Mesendoderm (in vitro differentiated cells): ENCODE measurements around the gene LAMC1.
"Not testable (repeated sequence)": the region's sequence is repeated elsewhere in the genome, so short reads cannot be mapped to it uniquely, and the experiment has no call there.

Experiments used
- DNase-seq: peaks from one replicate; pipeline ENCODE4 v3.0.0; 2013
- H2AK5ac ChIP-seq: 2 replicates; pipeline ENCODE4 v1.6.1; 2013; ENCODE audit warnings: low read length, inconsistent platforms
- H2BK120ac ChIP-seq: 2 replicates; pipeline ENCODE4 v1.6.1; 2013; ENCODE audit warnings: low read depth, mild to moderate bottlenecking, low read length, moderate library complexity, mixed read lengths
- H2BK15ac ChIP-seq: replicated peaks from 2 replicates; pipeline ENCODE4 v1.6.1; 2013; ENCODE audit warnings: low read depth, mild to moderate bottlenecking, moderate library complexity
- H2BK5ac ChIP-seq: 2 replicates; pipeline ENCODE4 v1.6.1; 2013; ENCODE audit warnings: low read length, inconsistent platforms
- H3K18ac ChIP-seq: 2 replicates; pipeline ENCODE4 v1.6.1; 2013; ENCODE audit warnings: mild to moderate bottlenecking, low read length, mixed read lengths
- H3K23ac ChIP-seq: one replicate; pipeline ENCODE4 v1.6.1; 2013; ENCODE audit warnings: low read length
- H3K27ac ChIP-seq: 2 replicates; pipeline ENCODE4 v1.5.1; 2013; ENCODE audit warnings: low read depth, mild to moderate bottlenecking, inconsistent platforms, low read length, moderate library complexity
- H3K27me3 ChIP-seq: 2 replicates; pipeline ENCODE4 v1.6.1; 2013; ENCODE audit warnings: low read length, control low read depth, mild to moderate bottlenecking, inconsistent platforms; ENCODE audit not compliant: insufficient read depth, poor library complexity
- H3K36me3 ChIP-seq: 2 replicates; pipeline ENCODE4 v1.6.1; 2013; ENCODE audit warnings: low read length, inconsistent platforms; ENCODE audit not compliant: control insufficient read depth, insufficient read depth
- H3K4ac ChIP-seq: one replicate; pipeline ENCODE4 v1.6.1; 2013; ENCODE audit warnings: low read depth, mild to moderate bottlenecking, low read length, moderate library complexity
- H3K4me1 ChIP-seq: 2 replicates; pipeline ENCODE4 v1.6.1; 2013; ENCODE audit warnings: low read depth, low read length, inconsistent platforms; ENCODE audit not compliant: control insufficient read depth
- H3K4me2 ChIP-seq: 2 replicates; pipeline ENCODE4 v1.6.1; 2013; ENCODE audit warnings: low read length
- H3K4me3 ChIP-seq: 2 replicates; pipeline ENCODE4 v1.5.1; 2013; ENCODE audit warnings: mild to moderate bottlenecking, low read length
- H3K56ac ChIP-seq: one replicate; pipeline ENCODE4 v1.6.1; 2013; ENCODE audit warnings: low read length
- H3K79me1 ChIP-seq: 2 replicates; pipeline ENCODE4 v1.6.1; 2013; ENCODE audit warnings: low read length, inconsistent platforms
- H3K79me2 ChIP-seq: 2 replicates; pipeline ENCODE4 v1.6.1; 2013; ENCODE audit warnings: mild to moderate bottlenecking, low read length; ENCODE audit not compliant: control insufficient read depth, insufficient read depth
- H3K9ac ChIP-seq: 2 replicates; pipeline ENCODE4 v1.6.1; 2013; ENCODE audit warnings: low read length, inconsistent platforms
- H4K5ac ChIP-seq: one replicate; pipeline ENCODE4 v1.6.1; 2013; ENCODE audit warnings: low read length
- H4K8ac ChIP-seq: one replicate; pipeline ENCODE4 v1.6.1; 2013; ENCODE audit warnings: low read depth, mild to moderate bottlenecking, control low read depth, low read length, moderate library complexity
- WGBS: extraction: QIAGEN DNeasy Blood & Tissue Kit; methylation state at CpG from one replicate; pipeline ENCODE4 v1.1.7; 2013; ENCODE audit warnings: low lambda C conversion rate, missing lambda C conversion rate; ENCODE audit not compliant: insufficient coverage; ENCODE audit errors: extremely low coverage; 5-methylcytosine and 5-hydroxymethylcytosine counted together

Gene LAMC1

DNA sequence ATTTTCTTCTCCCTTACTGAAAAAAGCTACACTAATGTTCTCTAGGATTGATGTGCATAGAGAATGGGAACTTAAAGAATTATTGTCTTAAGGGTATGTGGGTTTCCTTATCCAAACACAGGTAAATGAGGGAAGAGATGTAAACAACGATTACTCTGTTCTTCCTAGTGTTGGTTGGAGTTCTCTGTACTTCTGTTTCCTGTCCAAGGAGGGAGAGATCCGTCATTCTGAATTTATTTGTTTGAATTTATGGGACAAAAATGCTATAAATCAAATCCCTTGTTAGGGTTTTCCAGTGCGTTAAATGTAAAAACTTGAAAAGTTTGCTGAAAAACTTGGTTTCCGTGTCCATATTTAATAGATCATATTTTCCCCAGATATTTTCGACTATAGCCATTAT is 29.6 kb downstream of the LAMC1 start:
- peaks cover 5% of the 10 kb centered on the region for H3K79me2 ChIP-seq

DNA sequence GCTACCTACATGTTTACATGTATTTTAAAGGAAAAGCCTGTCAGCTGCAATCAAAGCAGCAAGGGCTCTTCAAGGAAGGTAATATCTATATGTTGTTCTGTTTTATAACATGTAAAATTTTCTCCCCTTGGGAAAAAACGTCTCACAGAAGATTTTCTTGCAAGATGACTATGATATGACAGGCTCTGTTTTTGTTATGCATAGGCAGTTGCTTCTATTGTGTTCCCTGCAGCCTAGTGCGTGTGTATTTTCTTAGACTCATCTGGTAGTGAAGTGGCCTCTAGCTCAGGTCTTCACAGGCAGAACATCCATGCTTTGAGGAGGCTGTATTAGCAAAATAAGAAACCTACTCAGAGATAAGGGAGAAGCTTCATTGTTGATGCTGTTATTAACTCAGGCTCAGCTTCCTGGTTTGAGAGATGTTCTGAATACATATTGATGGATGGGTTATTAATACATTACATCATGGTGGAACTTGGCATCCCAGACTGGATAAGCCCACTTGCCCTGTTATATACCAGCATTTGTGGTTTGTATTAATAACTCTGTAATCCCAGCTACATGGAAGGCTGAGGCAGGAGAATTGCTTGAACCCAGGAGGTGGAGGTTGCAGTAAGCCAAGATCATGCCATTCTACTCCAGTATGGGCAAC is 35.8 kb downstream of the LAMC1 start:
- H3K56ac ChIP-seq, result no peak overlapping the region
- no peak overlapping the region for H3K9ac ChIP-seq
- no peak overlapping the region for H3K18ac ChIP-seq
- no peaks in the 10 kb centered on the region for H3K36me3 ChIP-seq
- H3K23ac ChIP-seq, result no peak overlapping the region
- no peak overlapping the region for H2BK15ac ChIP-seq
- H2BK120ac ChIP-seq, result no peak overlapping the region
- whole genome bisulfite sequencing, result no CpG with 5 or more reads among the region's 2 CpGs
- no peak for DNase-seq
- no peak overlapping the region for H4K5ac ChIP-seq
- no peaks in the 10 kb centered on the region for H3K4me1 ChIP-seq
- H3K4me3 ChIP-seq, result no peak overlapping the region
- H3K4me2 ChIP-seq, result no peak overlapping the region
- no peak overlapping the region for H3K27ac ChIP-seq
- H3K79me2 ChIP-seq, result peaks cover 2% of the 10 kb centered on the region
- H3K79me1 ChIP-seq, result peaks cover 7% of the 10 kb centered on the region
- no peaks in the 10 kb centered on the region for H3K27me3 ChIP-seq
- H4K8ac ChIP-seq, result no peak overlapping the region
- H2BK5ac ChIP-seq, result no peak overlapping the region
- no peak overlapping the region for H2AK5ac ChIP-seq
- no peak overlapping the region for H3K4ac ChIP-seq

More for the DNA sequence above, 29.6 kb downstream of the LAMC1 start:
- no peaks in the 10 kb centered on the region for H3K4me1 ChIP-seq
- H3K4ac ChIP-seq, result no peak overlapping the region
- no peak overlapping the region for H2BK5ac ChIP-seq
- H2BK15ac ChIP-seq, result no peak overlapping the region
- H3K79me1 ChIP-seq, result peaks cover 9% of the 10 kb centered on the region
- H4K8ac ChIP-seq, result no peak overlapping the region
- no peak overlapping the region for H3K9ac ChIP-seq
- H3K56ac ChIP-seq, result no peak overlapping the region
- no peak overlapping the region for H4K5ac ChIP-seq
- WGBS, result no CpG with 5 or more reads among the region's 5 CpGs
- no peak for DNase-seq
- H3K18ac ChIP-seq, result no peak overlapping the region
- no peak overlapping the region for H3K4me2 ChIP-seq
- H2AK5ac ChIP-seq, result no peak overlapping the region
- H3K27ac ChIP-seq, result no peak overlapping the region
- no peaks in the 10 kb centered on the region for H3K36me3 ChIP-seq
- H3K4me3 ChIP-seq, result no peak overlapping the region
- H3K23ac ChIP-seq, result no peak overlapping the region
- H2BK120ac ChIP-seq, result no peak overlapping the region
- no peaks in the 10 kb centered on the region for H3K27me3 ChIP-seq

DNA sequence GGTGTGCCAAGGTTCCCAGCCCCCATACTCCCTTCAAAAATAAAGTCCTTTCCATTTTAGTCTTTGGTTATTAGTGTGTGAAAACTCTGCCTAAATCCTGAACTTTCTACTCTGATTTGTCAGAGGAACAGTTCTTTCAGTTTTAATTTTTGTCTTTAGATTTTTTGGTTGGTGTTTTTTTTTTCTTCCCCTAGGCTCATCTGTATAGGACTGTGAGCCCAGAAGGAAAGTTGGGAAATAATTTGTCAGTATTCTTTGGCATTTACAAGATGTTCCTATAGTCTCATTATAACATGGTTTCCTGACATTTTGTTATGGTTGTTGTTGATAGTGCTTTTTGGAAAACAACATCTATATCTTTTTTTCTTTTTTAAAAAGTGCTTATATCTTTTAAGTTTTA is 38.0 kb downstream of the LAMC1 start:
- Histone ChIP-seq H3K23ac (no peak overlapping the region), H3K79me2 (peaks cover 4% of the 10 kb centered on the region), H3K4ac (no peak overlapping the region), H4K5ac (no peak overlapping the region), H2BK5ac (no peak overlapping the region), H3K79me1 (peaks cover 9% of the 10 kb centered on the region), H3K18ac (no peak overlapping the region), H3K36me3 (no peaks in the 10 kb centered on the region), H3K4me2 (no peak overlapping the region), H2AK5ac (no peak overlapping the region), H3K56ac (no peak overlapping the region), H3K4me1 (no peaks in the 10 kb centered on the region), H3K9ac (no peak overlapping the region), H2BK120ac (no peak overlapping the region), H4K8ac (no peak overlapping the region), H2BK15ac (no peak overlapping the region), H3K4me3 (no peak overlapping the region), H3K27me3 (no peaks in the 10 kb centered on the region), H3K27ac (no peak overlapping the region)
- no peak for DNase-seq

DNA sequence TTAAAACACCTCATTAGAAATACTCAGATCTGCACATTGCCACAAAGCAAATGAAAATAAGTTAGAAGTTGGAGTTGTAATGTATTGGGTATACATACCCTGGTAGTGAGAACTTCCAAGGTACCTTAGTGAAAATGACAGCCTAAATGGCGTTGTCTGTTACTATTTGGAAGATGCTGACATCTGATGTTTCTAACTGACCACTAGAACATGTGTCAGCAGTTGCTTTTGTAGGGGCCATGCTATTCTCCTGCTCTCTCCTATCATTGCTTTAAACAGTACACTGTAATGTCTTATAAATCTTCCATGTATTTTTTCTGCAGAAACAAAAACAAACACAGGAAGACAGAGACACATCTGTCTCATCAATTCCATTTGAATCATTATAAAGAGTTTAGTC is 40.1 kb downstream of the LAMC1 start:
- Histone ChIP-seq H3K4me3 (no peak overlapping the region), H3K79me2 (peaks cover 4% of the 10 kb centered on the region), H3K4me1 (no peaks in the 10 kb centered on the region), H4K5ac (no peak overlapping the region), H3K4me2 (no peak overlapping the region), H2AK5ac (no peak overlapping the region), H3K27ac (no peak overlapping the region), H3K27me3 (no peaks in the 10 kb centered on the region), H2BK5ac (no peak overlapping the region), H3K79me1 (peaks cover 9% of the 10 kb centered on the region), H3K56ac (no peak overlapping the region), H2BK15ac (no peak overlapping the region), H3K36me3 (no peaks in the 10 kb centered on the region), H3K23ac (no peak overlapping the region), H4K8ac (no peak overlapping the region), H3K18ac (no peak overlapping the region), H2BK120ac (no peak overlapping the region), H3K9ac (no peak overlapping the region), H3K4ac (no peak overlapping the region)
- no peak for DNase-seq
- no CpG with 5 or more reads among the region's 1 CpG for WGBS

DNA sequence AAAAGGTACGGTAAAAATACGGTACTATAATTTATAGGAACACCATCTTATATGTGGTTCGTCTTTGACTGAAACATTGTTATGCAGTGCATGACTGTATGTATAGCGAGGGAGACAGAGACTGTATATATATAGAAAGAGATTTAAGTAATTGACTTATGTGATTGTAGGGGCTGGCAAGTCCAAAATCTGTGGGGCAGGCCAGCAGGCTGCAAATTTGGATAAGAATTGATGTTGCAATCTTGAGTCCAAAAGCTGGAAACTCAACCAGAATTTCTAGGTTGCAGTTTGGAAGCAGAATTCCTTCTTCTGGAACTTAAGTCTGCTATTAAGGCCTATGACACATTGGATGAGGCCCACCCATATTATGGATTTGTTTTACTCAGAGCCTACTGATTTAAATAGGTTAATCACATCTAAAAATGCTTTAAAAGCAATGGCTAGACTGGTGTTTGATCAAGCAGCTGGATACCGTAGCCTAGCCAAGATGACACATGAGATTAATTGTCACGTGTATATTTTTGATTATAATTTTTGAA is 42.0 kb downstream of the LAMC1 start:
- Histone ChIP-seq H3K4me3 (no peak overlapping the region), H4K8ac (peak overlapping the region; percentile 5), H3K4ac (no peak overlapping the region), H3K9ac (no peak overlapping the region), H3K4me2 (no peak overlapping the region), H2BK5ac (no peak overlapping the region), H2BK120ac (no peak overlapping the region), H3K4me1 (no peaks in the 10 kb centered on the region), H4K5ac (no peak overlapping the region), H3K18ac (no peak overlapping the region), H2BK15ac (no peak overlapping the region), H3K27me3 (no peaks in the 10 kb centered on the region), H3K79me1 (peaks cover 8% of the 10 kb centered on the region), H3K56ac (no peak overlapping the region), H3K36me3 (no peaks in the 10 kb centered on the region), H3K27ac (no peak overlapping the region), H3K23ac (no peak overlapping the region), H2AK5ac (no peak overlapping the region), H3K79me2 (peaks cover 6% of the 10 kb centered on the region)
- no peak for DNase-seq
- no CpG with 5 or more reads among the region's 6 CpGs for WGBS

DNA sequence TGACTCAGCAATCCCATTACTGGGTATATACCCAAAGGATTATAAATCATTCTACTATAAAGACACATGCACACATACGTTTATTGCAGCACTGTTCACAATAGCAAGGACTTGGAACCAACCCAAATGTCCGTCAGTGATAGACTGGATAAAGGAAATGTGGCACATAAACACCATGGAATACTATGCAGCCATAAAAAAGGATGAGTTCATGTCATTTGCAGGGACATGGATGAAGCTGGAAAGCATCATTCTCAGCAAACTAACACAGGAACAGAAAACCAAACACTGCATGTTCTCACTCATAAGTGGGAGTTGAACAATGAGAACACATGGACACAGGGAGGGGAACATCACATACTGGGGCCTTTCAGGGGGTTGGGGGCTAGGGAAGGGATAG is 43.2 kb downstream of the LAMC1 start:
- H3K79me1 ChIP-seq, H2BK5ac ChIP-seq, H3K18ac ChIP-seq, H2BK15ac ChIP-seq, H3K27ac ChIP-seq, H3K23ac ChIP-seq, H3K9ac ChIP-seq, H2BK120ac ChIP-seq, H3K4me3 ChIP-seq, H4K8ac ChIP-seq, H3K36me3 ChIP-seq, H3K56ac ChIP-seq, H3K4me1 ChIP-seq, H2AK5ac ChIP-seq, H3K27me3 ChIP-seq, H3K4me2 ChIP-seq, H3K79me2 ChIP-seq, H4K5ac ChIP-seq, DNase-seq, H3K4ac ChIP-seq: not testable (repeated sequence)
- WGBS, result no CpG with 5 or more reads among the region's 2 CpGs
